Transverse colon (tissue), 3 donors: ENCODE measurements around the gene RABGAP1L.

Source experiments
- CTCF ChIP-seq, 5 experiments: fragments of 200-600 bp in 3 of 5; fragments of 450-650 bp in 2 of 5; sonication (generic) in 3 of 5; IDR thresholded peaks; 1 replicate in 2 of 5; 2 replicates in 3 of 5; pipeline ENCODE4 v1.5.1; 2016 to 2017; ENCODE audit warnings: antibody characterized with exemption in 5 of 5, inconsistent platforms in 3 of 5, mild to moderate bottlenecking in 2 of 5, moderate library complexity in 1 of 5
- EP300 ChIP-seq: sonication (generic); formaldehyde crosslinking; IDR thresholded peaks from one replicate; pipeline ENCODE4 v1.6.1; 2017; ENCODE audit warnings: antibody characterized with exemption, low read depth

DNA sequence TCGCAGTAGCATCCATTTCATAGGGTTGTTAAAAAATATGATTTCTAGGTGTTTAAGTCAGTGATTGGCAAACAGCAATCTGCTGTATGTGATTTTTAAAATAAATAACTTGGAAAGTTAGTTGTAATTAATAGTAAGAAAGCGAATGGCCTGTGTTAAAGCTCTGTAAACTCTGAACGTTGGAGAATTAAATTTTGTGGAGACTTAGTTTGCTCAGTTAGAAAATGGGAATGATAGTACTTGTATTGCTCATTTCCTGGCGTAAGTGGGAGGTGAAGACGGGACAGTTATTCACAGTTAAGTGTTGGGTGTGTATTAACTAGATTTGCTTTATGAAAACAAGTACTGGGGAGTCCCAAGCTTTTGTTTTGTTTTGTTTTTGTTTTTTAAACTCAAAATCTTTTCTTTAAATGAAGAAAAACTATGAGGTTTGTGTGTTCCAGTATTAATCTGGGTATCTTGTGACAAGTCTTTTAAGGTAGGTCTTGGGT, 841.4 kb downstream of the RABGAP1L start:
- TF ChIP-seq EP300 (no peak), CTCF (IDR thresholded peaks at IDR 0.05) (no peak)
